22Rv1 (cell line): ENCODE results near the gene EID1.
"Not testable (repeated sequence)": the region's sequence is repeated elsewhere in the genome, so short reads cannot be mapped to it uniquely, and the experiment has no call there.

Experiments used
- H3K27ac ChIP-seq: fragments of 450-650 bp; 2 replicates; pipeline ENCODE4 v1.5.1; 2017
- CTCF ChIP-seq: fragments of 450-650 bp; IDR thresholded peaks from 2 replicates; pipeline ENCODE4 v1.5.1; 2017; ENCODE audit warnings: mild to moderate bottlenecking
- ZFX ChIP-seq: fragments of 450-650 bp; IDR thresholded peaks from 2 replicates; pipeline ENCODE4 v1.6.1; 2017; ENCODE audit warnings: antibody characterized with exemption, borderline replicate concordance

EID1 gene

GRCh38 chr15:48905847-48906246, 27.9 kb downstream of the EID1 start:
- no peak overlapping the region for H3K27ac ChIP-seq
- TF ChIP-seq ZFX (no peak), CTCF (no peak)

DNA sequence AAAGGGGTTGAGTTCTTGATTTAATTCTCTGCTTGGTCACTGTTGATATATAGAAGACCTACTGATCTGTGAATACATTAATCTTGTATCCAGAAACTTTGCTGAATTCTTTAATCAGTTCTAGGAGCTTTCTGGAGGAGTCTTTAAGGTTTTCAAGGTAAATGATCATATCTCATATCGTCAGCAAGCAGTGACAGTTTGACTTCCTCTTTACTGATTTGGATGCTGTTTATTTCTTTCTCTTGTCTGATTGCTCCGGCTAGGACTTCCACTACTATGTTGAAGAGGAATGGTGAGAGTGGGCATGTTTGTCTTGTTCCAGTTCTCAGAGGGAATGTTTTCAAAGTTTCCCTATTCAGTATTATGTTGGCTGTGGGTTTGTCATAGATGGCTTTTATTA, 31.4 kb downstream of the EID1 start:
- not testable (repeated sequence) for H3K27ac ChIP-seq

- H3K27ac ChIP-seq: not testable (repeated sequence)
Observed at GRCh38 chr15:48910554-48910953, 32.6 kb downstream of the EID1 start.

- H3K27ac ChIP-seq: no peak overlapping the region
- TF ChIP-seq CTCF (no peak), ZFX (no peak)
Observed at GRCh38 chr15:48913141-48913540, 35.2 kb downstream of the EID1 start.

DNA sequence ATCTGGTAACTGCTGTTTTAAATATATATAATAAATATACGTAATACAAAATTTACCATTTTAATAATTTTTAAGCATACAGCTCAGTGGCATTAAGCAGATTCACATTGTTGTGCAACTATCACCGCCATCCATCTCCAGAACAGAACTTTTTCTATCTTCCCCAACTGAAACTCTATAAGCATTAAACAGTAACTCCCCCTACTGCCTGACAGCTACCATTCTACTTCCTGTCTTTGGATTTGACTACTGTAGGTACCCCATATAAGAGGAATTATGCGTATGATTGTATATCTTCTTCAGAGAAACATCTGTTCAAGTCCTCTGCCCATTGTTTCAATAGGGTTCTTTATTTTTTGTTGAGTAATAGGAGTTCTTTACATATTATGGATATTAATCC, 36.8 kb downstream of the EID1 start:
- H3K27ac ChIP-seq: no peak overlapping the region
- no peak for TF ChIP-seq ZFX
- no peak for TF ChIP-seq CTCF

DNA sequence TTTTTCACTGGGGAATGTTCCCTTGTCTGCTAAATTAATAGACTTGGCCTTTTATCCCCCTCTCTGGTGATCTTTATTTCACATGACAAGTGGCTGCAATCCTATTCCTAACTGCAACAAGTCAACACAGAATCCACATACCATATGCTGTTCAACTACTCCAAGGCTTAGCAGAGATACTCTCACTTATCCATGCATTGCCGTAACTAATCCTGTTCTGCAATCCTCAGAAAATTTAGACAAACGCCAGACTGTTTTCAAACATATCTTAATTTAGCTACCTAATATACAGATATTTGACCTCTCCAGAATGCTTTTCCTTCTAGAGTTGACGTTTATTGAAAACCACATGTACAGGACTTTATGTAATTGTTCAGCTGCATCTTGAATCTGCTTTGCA, 37.9 kb downstream of the EID1 start:
- no peak for TF ChIP-seq ZFX
- no peak for TF ChIP-seq CTCF
- no peak overlapping the region for H3K27ac ChIP-seq

DNA sequence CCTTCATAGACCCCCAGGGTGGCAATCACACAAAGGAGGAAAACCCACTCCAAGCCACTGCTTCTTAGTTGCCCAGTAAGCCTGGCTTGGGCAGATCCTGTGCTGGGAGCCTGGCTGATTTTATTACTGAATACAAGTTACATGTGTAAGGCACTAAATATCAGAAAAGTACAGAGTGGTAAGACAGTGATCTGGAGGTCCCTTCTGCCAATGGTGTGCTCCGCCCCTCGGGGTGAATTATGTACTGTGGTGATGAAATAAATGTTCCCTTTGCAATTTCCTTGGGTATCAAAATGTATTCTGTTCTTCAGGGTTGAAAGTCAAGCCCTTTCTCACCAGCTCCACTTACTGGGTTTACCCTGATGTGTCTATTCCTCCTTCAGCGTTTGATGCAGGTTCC, 38.8 kb downstream of the EID1 start:
- TF ChIP-seq CTCF (no peak), ZFX (no peak)
- H3K27ac ChIP-seq: no peak overlapping the region

- no peak overlapping the region for H3K27ac ChIP-seq
- TF ChIP-seq ZFX (no peak), CTCF (no peak)
Observed at GRCh38 chr15:48922046-48922445, 44.1 kb downstream of the EID1 start.
